Common myeloid progenitor, CD34-positive (primary cell): Measurements from ENCODE around the gene TRAPPC2B.

Source experiments
- CTCF ChIA-PET: fragments of 350-600 bp; sonication (Branson Sonifier 250); formaldehyde crosslinking; loops from one replicate; lab custom pipeline; 2021; ENCODE audit warnings: antibody characterized with exemption; lab: Charles Lee
- POLR2A ChIA-PET: fragments of 350-600 bp; sonication (Branson Sonifier 250); formaldehyde crosslinking; loops from one replicate; lab custom pipeline; 2021; ENCODE audit warnings: antibody characterized with exemption; lab: Charles Lee
- DNase-seq, 3 donors: peaks; one replicate each; pipeline versions ENCODE4 v3.0.0 to v3.0.0-alpha.2; 2013
- H3K27ac ChIP-seq, 2 experiments: 1 replicate in 1 of 2; 2 replicates in 1 of 2; pipeline ENCODE4 v1.7.0; 2013; ENCODE audit warnings: inconsistent platforms in 2 of 2, low read length in 2 of 2, mild to moderate bottlenecking in 2 of 2, low read depth in 1 of 2, moderate library complexity in 1 of 2; ENCODE audit not compliant: severe bottlenecking in 2 of 2, insufficient read depth in 1 of 2, poor library complexity in 1 of 2
- H3K27me3 ChIP-seq, 5 experiments: replicated peaks in 2 of 5; 1 replicate in 3 of 5; 2 replicates in 2 of 5; pipeline versions ENCODE4 v1.6.1 to v1.7.0; 2013; ENCODE audit warnings: low read length in 4 of 5, mild to moderate bottlenecking in 2 of 5, moderate library complexity in 2 of 5, inconsistent platforms in 1 of 5; ENCODE audit not compliant: insufficient read depth in 5 of 5, control insufficient read depth in 4 of 5
- H3K36me3 ChIP-seq, 4 experiments: 1 replicate in 2 of 4; 2 replicates in 2 of 4; pipeline versions ENCODE4 v1.6.1 to v1.7.0; 2013; ENCODE audit warnings: low read length in 3 of 4, control low read depth in 1 of 4, mild to moderate bottlenecking in 1 of 4; ENCODE audit not compliant: control insufficient read depth in 4 of 4, insufficient read depth in 4 of 4
- H3K4me1 ChIP-seq, 4 experiments: 1 replicate in 3 of 4; 2 replicates in 1 of 4; pipeline versions ENCODE4 v1.6.1 to v1.7.1; 2013; ENCODE audit warnings: low read length in 3 of 4, mild to moderate bottlenecking in 3 of 4, control low read depth in 1 of 4, inconsistent platforms in 1 of 4, moderate library complexity in 1 of 4; ENCODE audit not compliant: control insufficient read depth in 4 of 4, insufficient read depth in 4 of 4; ENCODE audit errors: control extremely low read depth in 1 of 4
- H3K4me3 ChIP-seq, 7 experiments: 1 replicate in 4 of 7; 2 replicates in 3 of 7; pipeline versions ENCODE4 v1.5.1 to v1.7.0; 2013; ENCODE audit warnings: mild to moderate bottlenecking in 7 of 7, low read length in 6 of 7, moderate library complexity in 6 of 7, inconsistent platforms in 2 of 7, low read depth in 2 of 7, control low read depth in 1 of 7; ENCODE audit not compliant: insufficient read depth in 4 of 7, control insufficient read depth in 1 of 7; ENCODE audit errors: extremely low read depth in 1 of 7
- H3K9me3 ChIP-seq, 5 experiments: 1 replicate in 4 of 5; 2 replicates in 1 of 5; pipeline versions ENCODE4 v1.6.1 to v1.7.1; 2013; ENCODE audit warnings: low read length in 4 of 5, mild to moderate bottlenecking in 2 of 5, inconsistent platforms in 1 of 5, low read depth in 1 of 5, moderate library complexity in 1 of 5; ENCODE audit not compliant: control insufficient read depth in 4 of 5, insufficient read depth in 2 of 5; ENCODE audit errors: control extremely low read depth in 1 of 5
- WGBS: methylation state at CpG from one replicate; pipeline ENCODE4 v1.1.5; 2013; ENCODE audit not compliant: insufficient coverage; 5-methylcytosine and 5-hydroxymethylcytosine counted together

The TRAPPC2B gene

GRCh38 chr19:57350877-57351805 lies 12.2 kb upstream of the TRAPPC2B start, which contains the start of gene ZNF304:
Gene ZNF304, plus strand, starts transcription at chr19:57351271. Its CDS starts 394 bp downstream, at chr19:57351665.
- peaks cover 0 to 27% (median 10%) of the 10 kb centered on the region in 5 experiments for H3K9me3 ChIP-seq
- peaks cover 14 to 32% (median 28%) of the 10 kb centered on the region in 4 experiments for H3K36me3 ChIP-seq
- peak; percentile 92 to 95 (median 92) for DNase-seq
- no peaks in the 10 kb centered on the region for H3K27me3 ChIP-seq
- ChIA-PET POLR2A (interaction anchor here (0.6 kb wide), 1 partner anchor 250 kb away, joined by 6 read pairs; no protein-coding TSS in a partner anchor), CTCF (no interaction called here)
- peak within 1 kb of the TSS; percentile 89 to 99 (median 99) for H3K4me3 ChIP-seq
- peak within 1 kb of the TSS; percentile 86 to 93 for H3K27ac ChIP-seq
- H3K4me1 ChIP-seq = peaks cover 3 to 19% (median 15%) of the 10 kb centered on the region in 4 experiments
- 2% methylated on average over 50 of the region's 57 CpGs for WGBS

- peaks cover 0 to 34% (median 17%) of the 10 kb centered on the region in 5 experiments for H3K9me3 ChIP-seq
- peak in 1 of 3 donors; percentile 23 for DNase-seq
- H3K4me3 ChIP-seq = peak overlapping the region; percentile 89 to 99 (median 99)
- ChIA-PET CTCF (no interaction called here), POLR2A (no interaction called here)
- peaks cover 18 to 40% (median 35%) of the 10 kb centered on the region in 4 experiments for H3K36me3 ChIP-seq
- 10% methylated on average over 6 of the region's 7 CpGs for WGBS
- no peaks in the 10 kb centered on the region for H3K27me3 ChIP-seq
- H3K27ac ChIP-seq = peak overlapping the region; percentile 86 to 93
- peaks cover 3 to 19% (median 15%) of the 10 kb centered on the region in 4 experiments for H3K4me1 ChIP-seq
Observed at GRCh38 chr19:57351867-57352266, 11.5 kb upstream of the TRAPPC2B start.

GRCh38 chr19:57355916-57356315 lies 7.4 kb upstream of the TRAPPC2B start:
- POLR2A ChIA-PET = no interaction called here
- Histone ChIP-seq H3K9me3 (peaks cover 0 to 51% (median 25%) of the 10 kb centered on the region in 5 experiments), H3K27me3 (no peaks in the 10 kb centered on the region), H3K4me1 (peaks cover 3 to 12% (median 10%) of the 10 kb centered on the region in 4 experiments), H3K27ac (no peak overlapping the region), H3K4me3 (no peak overlapping the region), H3K36me3 (peaks cover 28 to 63% (median 54%) of the 10 kb centered on the region in 4 experiments)
- 100% methylated on average over 3 of the region's 4 CpGs for WGBS
- CTCF ChIA-PET = no interaction called here
- no peak for DNase-seq

GRCh38 chr19:57357406-57357805 lies 5.9 kb upstream of the TRAPPC2B start:
- DNase-seq = no peak
- WGBS = 96% methylated on average over 5 of the region's 5 CpGs
- Histone ChIP-seq H3K4me3 (no peak overlapping the region), H3K27ac (no peak overlapping the region), H3K36me3 (peaks cover 28 to 63% (median 54%) of the 10 kb centered on the region in 4 experiments), H3K4me1 (peaks cover 0 to 3% (median under 1%) of the 10 kb centered on the region in 4 experiments), H3K27me3 (no peaks in the 10 kb centered on the region), H3K9me3 (peaks cover 0 to 51% (median 25%) of the 10 kb centered on the region in 5 experiments)
- POLR2A ChIA-PET = no interaction called here
- CTCF ChIA-PET = interaction anchor here (1.1 kb wide), 1 partner anchor 32 kb away, joined by 3 read pairs; no protein-coding TSS in a partner anchor

GRCh38 chr19:57359300-57359699 lies 4.1 kb upstream of the TRAPPC2B start:
- Histone ChIP-seq H3K4me1 (peaks cover 3 to 13% (median 7%) of the 10 kb centered on the region in 4 experiments), H3K27me3 (no peaks in the 10 kb centered on the region), H3K9me3 (peaks cover 0 to 41% (median 21%) of the 10 kb centered on the region in 5 experiments), H3K4me3 (no peak overlapping the region), H3K36me3 (peaks cover 26 to 49% (median 45%) of the 10 kb centered on the region in 4 experiments), H3K27ac (no peak overlapping the region)
- POLR2A ChIA-PET = no interaction called here
- no peak for DNase-seq
- CTCF ChIA-PET = no interaction called here

- peak overlapping the region in 6 of 7 experiments; percentile 60 to 93 (median 83) for H3K4me3 ChIP-seq
- POLR2A ChIA-PET = no interaction called here
- H3K27me3 ChIP-seq = no peaks in the 10 kb centered on the region
- peak overlapping the region in 1 of 2 experiments; percentile 93 for H3K27ac ChIP-seq
- peaks cover 5 to 18% (median 14%) of the 10 kb centered on the region in 4 experiments for H3K36me3 ChIP-seq
- peaks cover 3 to 16% (median 8%) of the 10 kb centered on the region in 4 experiments for H3K4me1 ChIP-seq
- H3K9me3 ChIP-seq = peaks cover 0 to 11% (median 4%) of the 10 kb centered on the region in 5 experiments
- no CpG with 5 or more reads among the region's 2 CpGs for WGBS
- CTCF ChIA-PET = no interaction called here
- DNase-seq = no peak
Observed at GRCh38 chr19:57362419-57362818, 932 bp upstream of the TRAPPC2B start.
